ENCODE measurements around the gene WBP2.
"Not testable (repeated sequence)": the region's sequence is repeated elsewhere in the genome, so short reads cannot be mapped to it uniquely, and the experiment has no call there.

The WBP2 gene

GRCh38 chr17:75888484-75888883, 33.3 kb upstream of the WBP2 start:
- no peak for DNase-seq

DNA sequence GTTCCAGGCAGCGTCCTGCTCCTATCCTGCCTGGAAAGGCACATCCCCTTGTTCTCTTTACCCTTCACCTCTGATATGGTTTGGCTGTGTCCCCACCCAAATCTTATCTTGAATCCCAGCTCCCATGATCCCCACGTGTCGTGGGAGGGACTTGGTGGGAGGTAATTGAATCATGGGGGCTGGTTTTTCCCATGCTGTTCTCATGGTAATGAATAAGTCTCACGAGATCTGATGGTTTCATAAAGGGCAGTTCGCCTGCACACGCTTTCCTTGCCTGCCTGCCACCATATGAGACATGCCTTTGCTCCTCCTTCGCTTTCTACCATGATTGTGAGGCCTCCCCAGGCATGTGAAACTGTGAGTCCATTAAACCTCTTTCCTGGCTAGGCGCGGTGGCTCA, 30.7 kb upstream of the WBP2 start:
- DNase-seq, result peak in 2 of 3 donors; percentile 61 to 62

GRCh38 chr17:75885431-75885830, 30.3 kb upstream of the WBP2 start:
- peak; percentile 67 to 78 (median 67) for DNase-seq

DNA sequence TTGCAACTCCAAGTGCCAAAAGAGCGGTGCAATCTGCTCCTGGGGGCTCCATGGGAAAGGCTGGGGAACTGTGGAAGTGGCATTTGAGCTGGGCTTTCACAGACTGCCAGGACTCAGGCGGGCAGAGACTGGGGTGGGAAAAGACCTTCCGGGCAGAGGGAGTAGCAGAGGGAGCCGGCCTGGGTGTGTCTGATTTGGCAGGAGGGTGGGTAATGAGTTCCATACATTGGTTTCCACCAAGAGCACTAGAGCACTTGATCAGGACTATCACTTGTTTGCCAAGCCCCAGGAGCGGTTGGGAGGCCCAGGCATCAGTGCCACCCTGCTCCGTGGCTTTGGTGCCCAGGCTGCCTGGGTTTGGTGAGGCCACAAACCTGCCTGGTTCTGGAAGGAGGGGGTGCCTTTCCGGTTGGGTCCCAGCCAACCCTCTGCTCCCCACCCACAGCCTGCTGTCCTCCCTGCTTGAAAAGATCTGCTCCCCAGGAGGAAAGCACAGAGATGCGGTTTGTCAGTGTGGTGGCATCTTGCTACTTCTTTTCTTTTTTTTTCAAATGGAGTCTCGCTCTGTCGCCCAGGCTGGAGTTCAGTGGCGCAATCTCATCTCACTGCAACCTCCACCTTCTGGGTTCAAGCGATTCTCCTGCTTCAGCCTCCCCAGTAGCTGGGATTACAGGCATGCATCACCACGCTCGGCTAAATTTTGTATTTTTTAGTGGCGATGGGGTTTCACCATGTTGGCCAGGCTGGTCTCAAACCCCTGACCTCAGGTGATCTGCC, 26.7 kb upstream of the WBP2 start:
- DNase-seq, result no peak

DNA sequence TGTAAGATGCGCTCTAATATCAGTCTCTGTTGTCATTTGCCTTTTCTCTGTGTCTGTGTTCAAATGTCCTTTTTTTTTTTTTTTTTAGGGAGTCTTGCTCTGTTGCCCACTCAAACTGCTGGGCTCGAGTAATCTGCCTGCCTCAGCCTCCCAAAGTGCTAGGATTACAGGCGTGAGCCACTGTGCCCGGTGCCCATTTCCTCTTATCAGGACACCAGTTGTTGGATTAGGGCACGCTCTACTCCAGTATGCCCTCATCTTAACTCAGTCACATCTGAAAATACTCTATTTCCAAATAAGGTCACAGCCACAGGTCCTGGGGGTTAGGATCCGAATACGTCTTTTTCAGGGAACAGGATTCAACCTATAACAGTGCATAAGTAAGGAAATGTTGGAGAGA, 25.1 kb upstream of the WBP2 start:
- no peak for DNase-seq

DNA sequence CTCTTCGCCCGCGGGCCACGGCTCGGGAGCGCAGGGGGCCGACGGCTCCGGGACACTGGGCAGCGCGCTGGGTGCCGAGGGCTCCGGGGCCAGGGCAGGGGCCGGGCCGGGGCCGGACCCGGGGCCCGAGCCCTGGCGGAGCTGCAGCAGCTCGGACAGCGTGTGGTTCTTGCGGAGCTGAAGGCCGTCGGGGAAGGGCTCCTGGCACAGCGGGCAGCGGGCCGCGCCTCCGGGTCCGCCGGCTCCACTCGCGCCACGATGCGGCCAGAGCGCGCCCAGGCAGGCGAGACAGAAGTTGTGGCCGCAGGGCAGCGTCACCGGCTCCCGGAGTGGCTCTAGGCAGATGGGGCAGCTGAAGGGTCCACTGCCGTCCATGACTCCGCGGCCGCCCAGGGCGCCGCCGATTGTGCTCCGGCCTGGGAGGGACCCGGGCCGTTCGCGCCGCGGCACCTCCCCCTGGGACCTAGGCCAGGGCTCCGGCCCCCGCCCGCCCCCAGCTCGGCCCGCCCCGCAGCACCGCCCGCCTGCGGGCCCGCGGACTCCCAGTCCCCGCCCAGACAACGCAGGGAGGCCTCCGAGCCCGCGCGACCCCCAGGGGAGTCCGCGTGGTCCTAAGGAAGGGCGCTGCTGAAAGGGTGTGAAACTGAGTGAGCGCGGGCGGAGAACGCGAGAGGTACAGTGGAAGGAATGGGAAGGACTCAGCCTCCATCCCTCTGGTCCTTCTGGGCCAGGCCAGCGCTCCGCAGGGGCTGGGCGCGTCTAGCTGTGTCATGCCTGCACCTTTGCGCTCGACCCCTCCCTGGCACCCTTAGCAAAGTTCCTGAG, 23.3 kb upstream of the WBP2 start, which contains the start of gene TRIM47:
TRIM47 (minus strand) TSS at position 408 of the 825 bp plus-strand sequence; CDS start at position 375, 33 bp downstream.
- peak; percentile 71 to 81 (median 73) for DNase-seq

GRCh38 chr17:75877752-75878173, 22.6 kb upstream of the WBP2 start:
- peak; percentile 71 to 87 (median 77) for DNase-seq

- DNase-seq, result peak; percentile 85 to 94 (median 93)
Measured at GRCh38 chr17:75876938-75877751, 22.0 kb upstream of the WBP2 start.

- DNase-seq, result peak in 1 of 3 donors; percentile 35
Measured at GRCh38 chr17:75876190-75876937, 21.2 kb upstream of the WBP2 start.

DNA sequence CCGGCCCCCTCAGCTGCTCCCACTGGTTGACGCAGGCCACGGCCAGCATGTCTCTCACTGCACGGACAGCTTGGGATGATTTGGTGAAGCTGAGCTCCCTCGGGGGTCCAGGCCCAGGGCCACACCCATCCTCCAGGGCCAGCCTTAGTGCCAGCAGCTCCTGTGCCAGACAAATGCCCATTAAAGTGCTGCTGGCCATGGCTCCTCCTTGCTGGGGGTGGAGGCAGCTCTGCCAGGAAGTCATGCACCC, 20.7 kb upstream of the WBP2 start:
- DNase-seq, result no peak

- no peak for DNase-seq
Measured at GRCh38 chr17:75875182-75875939, 20.2 kb upstream of the WBP2 start.

DNA sequence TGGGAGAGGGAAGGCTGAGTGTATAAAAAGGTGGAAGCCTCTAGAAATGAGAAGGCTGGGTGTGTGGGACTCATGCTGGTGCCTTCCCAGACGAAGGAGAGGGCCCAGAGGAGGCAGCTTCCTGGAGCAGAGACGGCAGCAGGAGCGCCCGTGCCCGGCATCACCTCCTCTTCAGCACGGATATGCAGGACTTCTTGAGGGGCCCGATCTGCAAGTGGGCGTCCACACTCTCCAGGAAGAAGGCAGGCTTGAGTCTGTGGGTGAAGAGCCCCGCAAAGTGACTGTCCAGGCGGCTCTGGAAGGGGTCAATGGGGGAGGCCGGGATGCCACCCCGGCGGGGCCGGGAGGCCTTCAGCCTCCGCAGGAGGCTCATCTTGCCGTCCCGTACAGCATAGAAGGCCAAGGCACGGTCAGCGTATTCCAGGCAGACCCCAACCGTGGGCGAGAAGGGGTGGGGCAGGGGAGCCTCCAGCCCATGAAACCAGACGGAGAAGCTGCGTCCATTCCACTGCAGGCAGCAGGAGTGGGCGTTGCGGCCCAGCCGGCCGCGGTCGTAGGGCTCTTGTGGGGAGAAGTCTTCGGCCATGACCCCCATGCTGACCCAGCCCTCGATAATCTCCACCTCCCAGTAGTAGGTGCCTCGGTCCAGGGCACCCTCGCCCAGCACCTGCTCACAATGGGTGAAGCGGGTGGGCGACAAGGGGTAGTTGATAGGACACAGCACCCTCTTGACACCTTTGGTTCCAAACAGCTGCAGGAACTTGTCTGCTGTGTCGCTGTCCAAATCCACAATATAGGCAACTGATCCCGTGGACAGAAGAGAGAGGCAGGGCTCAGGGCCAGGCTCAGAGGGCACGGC, 19.4 kb upstream of the WBP2 start:
- no peak for DNase-seq

- DNase-seq, result no peak
Measured at GRCh38 chr17:75873587-75874322, 18.6 kb upstream of the WBP2 start.

GRCh38 chr17:75872434-75873351, 17.6 kb upstream of the WBP2 start:
- DNase-seq, result no peak

DNA sequence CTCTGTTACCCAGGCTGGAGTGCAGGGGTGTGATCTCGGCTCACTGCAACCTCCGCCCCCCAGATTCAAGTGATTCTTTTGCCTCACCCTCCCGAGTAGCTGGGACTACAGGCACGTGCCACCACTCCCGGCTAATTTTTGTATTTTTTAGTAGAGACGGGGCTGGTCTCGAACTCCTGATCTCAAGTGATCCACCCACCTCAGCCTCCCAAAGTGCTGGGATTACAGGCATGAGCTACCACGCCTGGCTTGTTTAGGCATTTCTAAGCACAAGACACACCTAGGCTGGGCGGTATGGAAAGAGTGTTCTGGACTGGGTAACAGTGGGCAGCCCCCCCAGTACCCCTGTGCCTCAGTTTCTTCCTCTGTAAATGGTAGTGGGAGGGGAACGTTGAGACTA, 15.1 kb upstream of the WBP2 start:
- not testable (repeated sequence) for DNase-seq

GRCh38 chr17:75869282-75870141, 14.4 kb upstream of the WBP2 start:
- DNase-seq, result no peak

DNA sequence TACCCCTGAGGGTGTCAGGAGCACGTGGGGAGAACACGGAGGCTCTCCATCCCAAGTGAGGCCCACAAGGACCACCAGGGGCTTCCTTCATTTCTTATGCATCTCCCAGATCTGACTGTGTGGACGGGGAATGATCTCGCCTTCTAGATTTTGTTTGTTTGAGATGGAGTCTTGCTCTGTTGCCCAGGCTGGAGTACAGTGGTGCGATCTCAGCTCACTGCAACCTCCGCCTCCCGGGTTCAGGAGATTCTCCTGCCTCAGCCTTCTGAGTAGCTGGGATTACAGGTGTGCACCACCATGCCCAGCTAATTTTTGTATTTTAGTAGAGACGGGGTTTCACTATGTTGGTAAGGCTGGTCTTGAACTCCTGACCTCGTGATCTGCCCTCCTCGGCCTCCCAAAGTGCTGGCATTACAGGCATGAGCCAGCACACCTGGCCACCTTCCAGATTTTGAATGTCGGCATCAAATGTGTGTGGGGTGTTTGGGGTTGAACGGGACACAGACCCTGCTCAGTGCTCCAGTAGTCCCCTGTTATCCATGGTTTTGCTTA, 13.7 kb upstream of the WBP2 start:
- DNase-seq, result not testable (repeated sequence)
